Activated naive CD8-positive, alpha-beta T cell treated with anti-CD3 and anti-CD28 coated beads, Interleukin-2, amount 10 ng/mL, durations not matched to agents 7 days and 5 days (primary cell): ENCODE results near the gene CCL11. TPM values are rescaled to one million over a fixed set of nuclear protein-coding genes. Genes with fewer than 3 reads are reported as not detected.
"Not testable (repeated sequence)": the region's sequence is repeated elsewhere in the genome, so short reads cannot be mapped to it uniquely, and the experiment has no call there.

ENCODE experiments used
- ATAC-seq: fragments of 150-1000 bp; cut with Tn5 transposase; one replicate; pipeline ENCODE4 v1.10.0; 2021; ENCODE audit warnings: low read depth, moderate library complexity
- POLR2A ChIA-PET: fragments of 350-600 bp; sonication (Branson Sonifier 250); formaldehyde crosslinking; loops from one replicate; lab custom pipeline; 2021; ENCODE audit warnings: antibody characterized with exemption; lab: Charles Lee
- DNase-seq: peaks from one replicate; pipeline ENCODE4 v3.0.0; 2021
- H3K27ac Mint-ChIP-seq: one replicate; pipeline ENCODE4 v1.8.0; 2022; ENCODE audit warnings: mild to moderate bottlenecking, mixed read lengths
- H3K27me3 Mint-ChIP-seq: one replicate; pipeline ENCODE4 v1.8.0; 2022; ENCODE audit warnings: mild to moderate bottlenecking, moderate library complexity, mixed read lengths
- H3K36me3 Mint-ChIP-seq: one replicate; pipeline ENCODE4 v1.8.0; 2021; ENCODE audit warnings: mild to moderate bottlenecking, mixed read lengths
- H3K4me1 Mint-ChIP-seq: one replicate; pipeline ENCODE4 v1.8.0; 2021; ENCODE audit warnings: mixed read lengths
- H3K4me3 Mint-ChIP-seq: one replicate; pipeline ENCODE4 v1.8.0; 2022; ENCODE audit warnings: mild to moderate bottlenecking, moderate library complexity, mixed read lengths
- H3K9me3 Mint-ChIP-seq: one replicate; pipeline ENCODE4 v1.8.0; 2021; ENCODE audit warnings: mixed read lengths
- total RNA-seq, 2 experiments: library from RNA; stranded (reverse); gene quantifications; one replicate each; pipeline ENCODE4 v1.2.3, GENCODE V29; 2021

The CCL11 gene
- total RNA-seq, 2 experiments from 2014 or later: not detected

- Mint-ChIP-seq H3K4me3 (no peak overlapping the region), H3K4me1 (peaks cover 11% of the 10 kb centered on the region), H3K9me3 (no peaks in the 10 kb centered on the region), H3K27me3 (peaks cover 6% of the 10 kb centered on the region), H3K27ac (no peak overlapping the region), H3K36me3 (no peaks in the 10 kb centered on the region)
- ATAC-seq (no peak), DNase-seq (no peak)
- POLR2A ChIA-PET: no interaction called here
Measured at GRCh38 chr17:34305606-34306005, 20.1 kb downstream of the CCL11 start.

GRCh38 chr17:34306466-34306865, 20.9 kb downstream of the CCL11 start:
- DNase-seq: no peak
- H3K27me3 Mint-ChIP-seq: peaks cover 6% of the 10 kb centered on the region
- no peak for ATAC-seq
- H3K4me3 Mint-ChIP-seq: no peak overlapping the region
- no peaks in the 10 kb centered on the region for H3K36me3 Mint-ChIP-seq
- H3K27ac Mint-ChIP-seq: no peak overlapping the region
- POLR2A ChIA-PET: no interaction called here
- H3K9me3 Mint-ChIP-seq: no peaks in the 10 kb centered on the region
- peaks cover 7% of the 10 kb centered on the region for H3K4me1 Mint-ChIP-seq

GRCh38 chr17:34307110-34307509, 21.6 kb downstream of the CCL11 start:
- H3K9me3 Mint-ChIP-seq: no peaks in the 10 kb centered on the region
- no peak overlapping the region for H3K4me3 Mint-ChIP-seq
- H3K27ac Mint-ChIP-seq: no peak overlapping the region
- POLR2A ChIA-PET: no interaction called here
- DNase-seq (no peak), ATAC-seq (no peak)
- no peaks in the 10 kb centered on the region for H3K36me3 Mint-ChIP-seq
- peaks cover 7% of the 10 kb centered on the region for H3K27me3 Mint-ChIP-seq
- peaks cover 7% of the 10 kb centered on the region for H3K4me1 Mint-ChIP-seq

- H3K4me1 Mint-ChIP-seq: peaks cover 7% of the 10 kb centered on the region
- DNase-seq (no peak), ATAC-seq (no peak)
- no peaks in the 10 kb centered on the region for H3K9me3 Mint-ChIP-seq
- POLR2A ChIA-PET: no interaction called here
- H3K36me3 Mint-ChIP-seq: no peaks in the 10 kb centered on the region
- H3K27ac Mint-ChIP-seq: no peak overlapping the region
- H3K4me3 Mint-ChIP-seq: no peak overlapping the region
- peaks cover 19% of the 10 kb centered on the region for H3K27me3 Mint-ChIP-seq
Measured at GRCh38 chr17:34308371-34308770, 22.8 kb downstream of the CCL11 start.

- DNase-seq: no peak
- H3K4me1 Mint-ChIP-seq: peaks cover 7% of the 10 kb centered on the region
- H3K36me3 Mint-ChIP-seq: no peaks in the 10 kb centered on the region
- H3K4me3 Mint-ChIP-seq: no peak overlapping the region
- H3K27me3 Mint-ChIP-seq: peaks cover 31% of the 10 kb centered on the region
- ATAC-seq: no peak
- POLR2A ChIA-PET: no interaction called here
- no peaks in the 10 kb centered on the region for H3K9me3 Mint-ChIP-seq
- H3K27ac Mint-ChIP-seq: no peak overlapping the region
Measured at GRCh38 chr17:34311291-34311690, 25.7 kb downstream of the CCL11 start.

- no peak overlapping the region for H3K27ac Mint-ChIP-seq
- no peak overlapping the region for H3K4me3 Mint-ChIP-seq
- ATAC-seq (no peak), DNase-seq (no peak)
- H3K27me3 Mint-ChIP-seq: peaks cover 31% of the 10 kb centered on the region
- H3K36me3 Mint-ChIP-seq: no peaks in the 10 kb centered on the region
- H3K4me1 Mint-ChIP-seq: peaks cover 6% of the 10 kb centered on the region
- no peaks in the 10 kb centered on the region for H3K9me3 Mint-ChIP-seq
- POLR2A ChIA-PET: no interaction called here
Measured at GRCh38 chr17:34312080-34312479, 26.5 kb downstream of the CCL11 start.

- DNase-seq: no peak
- POLR2A ChIA-PET: no interaction called here
- peaks cover 39% of the 10 kb centered on the region for H3K27me3 Mint-ChIP-seq
Measured at GRCh38 chr17:34313164-34313563, 27.6 kb downstream of the CCL11 start.

GRCh38 chr17:34314279-34314678, 28.7 kb downstream of the CCL11 start:
- peaks cover 2% of the 10 kb centered on the region for H3K4me1 Mint-ChIP-seq
- no peak for ATAC-seq
- DNase-seq: no peak
- POLR2A ChIA-PET: no interaction called here
- H3K27ac Mint-ChIP-seq: no peak overlapping the region
- no peaks in the 10 kb centered on the region for H3K9me3 Mint-ChIP-seq
- no peak overlapping the region for H3K4me3 Mint-ChIP-seq
- H3K27me3 Mint-ChIP-seq: peaks cover 39% of the 10 kb centered on the region
- H3K36me3 Mint-ChIP-seq: no peaks in the 10 kb centered on the region

More at GRCh38 chr17:34313164-34313563, 27.6 kb downstream of the CCL11 start:
- no peaks in the 10 kb centered on the region for H3K36me3 Mint-ChIP-seq
- peaks cover 2% of the 10 kb centered on the region for H3K4me1 Mint-ChIP-seq
- ATAC-seq: no peak
- no peaks in the 10 kb centered on the region for H3K9me3 Mint-ChIP-seq
- H3K4me3 Mint-ChIP-seq: no peak overlapping the region
- no peak overlapping the region for H3K27ac Mint-ChIP-seq

GRCh38 chr17:34318474-34318873, 32.9 kb downstream of the CCL11 start:
- Mint-ChIP-seq H3K27me3 (peaks cover 29% of the 10 kb centered on the region), H3K4me3 (no peak overlapping the region), H3K9me3 (no peaks in the 10 kb centered on the region), H3K4me1 (no peaks in the 10 kb centered on the region), H3K36me3 (no peaks in the 10 kb centered on the region), H3K27ac (no peak overlapping the region)
- ATAC-seq (no peak), DNase-seq (no peak)
- POLR2A ChIA-PET: no interaction called here

- no peak within 1 kb of the TSS for H3K4me3 Mint-ChIP-seq
- no peaks in the 10 kb centered on the region for H3K9me3 Mint-ChIP-seq
- no peaks in the 10 kb centered on the region for H3K4me1 Mint-ChIP-seq
- H3K27ac Mint-ChIP-seq: peak within 1 kb of the TSS; percentile 55
- DNase-seq (no peak), ATAC-seq (no peak)
- POLR2A ChIA-PET: no interaction called here
- H3K27me3 Mint-ChIP-seq: peaks cover 27% of the 10 kb centered on the region
- H3K36me3 Mint-ChIP-seq: no peaks in the 10 kb centered on the region
Measured at GRCh38 chr17:34319039-34319483, 33.5 kb downstream of the CCL11 start, which contains the start of gene CCL8. Gene CCL8, plus strand, starts transcription at chr17:34319435. Its CDS starts 67 bp downstream, at chr17:34319502.

- Mint-ChIP-seq H3K36me3 (no peaks in the 10 kb centered on the region), H3K4me3 (no peak overlapping the region), H3K27me3 (peaks cover 13% of the 10 kb centered on the region), H3K4me1 (no peaks in the 10 kb centered on the region), H3K9me3 (no peaks in the 10 kb centered on the region), H3K27ac (no peak overlapping the region)
- POLR2A ChIA-PET: no interaction called here
- no peak for ATAC-seq
- no peak for DNase-seq
Measured at GRCh38 chr17:34321964-34322363, 36.4 kb downstream of the CCL11 start.

- H3K27me3 Mint-ChIP-seq: peaks cover 18% of the 10 kb centered on the region
Measured at GRCh38 chr17:34327580-34327979, 42.0 kb downstream of the CCL11 start.

GRCh38 chr17:34337701-34338100, 52.2 kb downstream of the CCL11 start:
- Mint-ChIP-seq H3K4me3 (no peak overlapping the region), H3K36me3 (no peaks in the 10 kb centered on the region), H3K27ac (no peak overlapping the region), H3K27me3 (peaks cover 48% of the 10 kb centered on the region), H3K9me3 (no peaks in the 10 kb centered on the region), H3K4me1 (no peaks in the 10 kb centered on the region)
- ATAC-seq (no peak), DNase-seq (no peak)
- POLR2A ChIA-PET: no interaction called here

More at GRCh38 chr17:34327580-34327979, 42.0 kb downstream of the CCL11 start:
- DNase-seq, H3K27ac Mint-ChIP-seq, POLR2A ChIA-PET, H3K9me3 Mint-ChIP-seq, H3K4me3 Mint-ChIP-seq, ATAC-seq, H3K36me3 Mint-ChIP-seq, H3K4me1 Mint-ChIP-seq: not testable (repeated sequence)
